Thyroid gland (tissue), 4 donors: ENCODE measurements around the gene SMAD3.

Experiments
- POLR2A ChIP-seq, 2 donors: fragments of 450-650 bp; IDR thresholded peaks; one replicate each; pipeline ENCODE4 v1.6.1; 2017; ENCODE audit warnings: antibody characterized with exemption in 2 of 2, mild to moderate bottlenecking in 2 of 2, moderate library complexity in 1 of 2
- TF ChIP-seq, protein P1 (sequence below), 6 experiments: fragments of 200-600 bp in 3 of 6; fragments of 450-650 bp in 3 of 6; sonication (generic) in 3 of 6; IDR thresholded peaks; one replicate each; pipeline ENCODE4 v1.5.1; 2016 to 2019; ENCODE audit warnings: antibody characterized with exemption in 6 of 6, mild to moderate bottlenecking in 2 of 6, inconsistent platforms in 1 of 6, moderate library complexity in 1 of 6

DNA sequence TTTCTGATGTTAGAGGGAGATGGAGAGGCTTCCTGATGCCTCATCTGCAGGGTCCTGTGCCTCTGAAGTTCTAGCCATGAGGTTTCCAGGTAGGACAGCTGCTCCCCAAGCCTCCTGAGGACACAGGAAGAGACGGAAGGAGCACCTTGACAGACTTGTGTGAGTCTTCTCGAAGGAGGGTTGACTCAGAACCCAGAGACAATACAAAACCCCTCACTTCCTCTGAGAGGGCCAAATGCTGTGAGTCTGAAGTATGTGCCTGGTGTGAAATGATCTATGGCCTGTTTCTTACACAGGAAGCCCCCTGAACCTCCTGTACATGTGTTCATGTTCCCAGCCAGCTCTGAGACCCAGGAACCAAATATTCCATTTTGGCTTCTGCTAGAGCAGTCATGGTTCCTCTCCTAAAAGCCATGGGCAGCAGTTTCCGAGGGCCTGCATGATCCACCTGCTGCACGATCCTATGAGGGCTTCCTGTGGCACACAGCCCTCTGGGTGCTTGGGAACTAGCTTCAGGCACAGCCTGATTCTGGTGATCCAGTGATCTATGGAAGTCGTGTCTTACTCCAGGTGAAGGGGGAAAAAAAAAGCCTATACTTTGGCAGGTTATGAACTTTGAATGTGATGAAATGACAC lies 126.9 kb downstream of the SMAD3 start:
- TF ChIP-seq, protein P1, sequence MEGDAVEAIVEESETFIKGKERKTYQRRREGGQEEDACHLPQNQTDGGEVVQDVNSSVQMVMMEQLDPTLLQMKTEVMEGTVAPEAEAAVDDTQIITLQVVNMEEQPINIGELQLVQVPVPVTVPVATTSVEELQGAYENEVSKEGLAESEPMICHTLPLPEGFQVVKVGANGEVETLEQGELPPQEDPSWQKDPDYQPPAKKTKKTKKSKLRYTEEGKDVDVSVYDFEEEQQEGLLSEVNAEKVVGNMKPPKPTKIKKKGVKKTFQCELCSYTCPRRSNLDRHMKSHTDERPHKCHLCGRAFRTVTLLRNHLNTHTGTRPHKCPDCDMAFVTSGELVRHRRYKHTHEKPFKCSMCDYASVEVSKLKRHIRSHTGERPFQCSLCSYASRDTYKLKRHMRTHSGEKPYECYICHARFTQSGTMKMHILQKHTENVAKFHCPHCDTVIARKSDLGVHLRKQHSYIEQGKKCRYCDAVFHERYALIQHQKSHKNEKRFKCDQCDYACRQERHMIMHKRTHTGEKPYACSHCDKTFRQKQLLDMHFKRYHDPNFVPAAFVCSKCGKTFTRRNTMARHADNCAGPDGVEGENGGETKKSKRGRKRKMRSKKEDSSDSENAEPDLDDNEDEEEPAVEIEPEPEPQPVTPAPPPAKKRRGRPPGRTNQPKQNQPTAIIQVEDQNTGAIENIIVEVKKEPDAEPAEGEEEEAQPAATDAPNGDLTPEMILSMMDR (IDR thresholded peaks at IDR 0.05), result no peak
- TF ChIP-seq POLR2A (IDR thresholded peaks at IDR 0.05), result no peak
